ENCODE data around the gene NME3.

GRCh38 chr16:1759511-1759910 lies 11.8 kb downstream of the NME3 start:
- TF ChIP-seq CTCF (IDR thresholded peaks at IDR 0.05): no peak
- no peak for TF ChIP-seq POLR2A (IDR thresholded peaks at IDR 0.05)
